HG03354 (cell line): ENCODE measurements around the gene MUC5B.
"Not testable (repeated sequence)": the region's sequence is repeated elsewhere in the genome, so short reads cannot be mapped to it uniquely, and the experiment has no call there.

ENCODE experiments used
- ATAC-seq: cut with Tn5 transposase; IDR thresholded peaks from one replicate; pipeline ENCODE4 v1.9.1; 2021; ENCODE audit warnings: mild to moderate bottlenecking; ENCODE audit not compliant: unreplicated experiment, poor library complexity, severe bottlenecking

Gene MUC5B

GRCh38 chr11:1202154-1202775 is 20.6 kb upstream of the MUC5B start:
- ATAC-seq: no peak

DNA sequence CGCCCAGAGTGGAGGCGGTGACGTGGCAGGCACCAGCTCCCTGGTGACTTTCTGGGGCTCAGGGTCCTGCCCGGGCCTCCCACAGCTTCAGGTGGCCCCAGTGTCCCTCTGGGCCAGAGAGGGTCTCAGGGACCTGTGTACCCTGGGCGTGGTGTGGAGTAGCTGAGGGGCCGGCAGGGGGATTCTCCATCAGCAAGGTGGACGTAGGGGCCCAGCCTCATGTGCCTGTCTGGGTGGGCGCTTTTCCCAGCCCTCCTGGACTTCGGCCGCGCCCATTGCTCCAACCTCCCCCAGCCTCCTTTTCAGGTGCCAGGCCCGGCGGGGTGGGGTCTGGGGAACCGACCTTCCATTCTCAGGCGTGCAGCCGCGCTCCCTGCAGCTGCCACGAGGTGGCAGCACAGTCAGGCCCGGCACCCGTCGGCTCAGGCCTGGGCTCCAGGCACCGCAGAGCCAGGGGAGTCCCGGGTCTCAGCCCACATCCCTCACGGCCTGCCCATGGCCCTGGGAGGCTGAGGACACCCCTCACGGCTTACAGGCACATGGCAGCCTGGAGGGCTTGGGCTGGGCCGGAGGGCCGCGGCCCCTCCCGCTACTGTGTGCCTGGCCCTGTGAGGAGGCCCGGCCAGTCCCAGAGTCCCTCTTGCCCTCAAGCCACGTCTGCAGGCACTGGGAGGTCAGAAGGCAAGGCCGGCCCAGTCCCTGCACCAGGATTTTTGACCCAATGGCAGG is 19.9 kb upstream of the MUC5B start:
- no peak for ATAC-seq

GRCh38 chr11:1203505-1204271 is 19.2 kb upstream of the MUC5B start:
- ATAC-seq: no peak

DNA sequence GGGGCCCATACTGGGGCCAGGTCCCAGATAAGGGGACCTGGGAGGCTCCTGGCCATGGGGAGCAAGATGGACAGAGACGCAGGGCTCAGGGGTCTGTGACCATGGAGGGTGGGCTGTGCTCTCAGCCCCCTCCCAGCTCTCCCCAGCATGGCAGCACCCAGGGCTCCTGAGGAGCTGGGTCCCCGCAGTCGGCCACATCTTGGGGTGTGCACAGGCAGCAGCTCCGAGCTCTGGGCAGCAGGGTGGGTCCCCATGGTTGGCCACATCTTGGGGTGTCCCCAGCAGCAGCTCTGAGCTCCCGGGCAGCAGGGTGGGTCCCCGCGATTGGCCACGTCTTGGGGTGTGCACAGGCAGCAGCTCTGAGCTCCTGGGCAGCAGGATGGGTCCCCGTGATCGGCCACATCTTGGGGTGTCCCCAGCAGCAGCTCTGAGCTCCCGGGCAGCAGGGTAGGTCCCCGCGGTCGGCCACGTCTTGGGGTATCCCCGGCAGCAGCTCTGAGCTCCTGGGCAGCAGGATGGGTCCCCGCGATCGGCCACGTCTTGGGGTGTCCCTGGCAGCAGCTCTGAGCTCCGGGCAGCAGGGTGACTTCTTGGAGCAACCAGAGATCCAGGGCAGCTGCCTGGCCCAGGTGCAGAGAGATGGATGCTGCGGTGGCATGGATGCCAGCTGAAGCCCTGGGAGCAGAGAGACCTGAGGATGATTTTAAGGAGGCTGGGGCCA is 18.3 kb upstream of the MUC5B start:
- ATAC-seq: no peak

GRCh38 chr11:1205121-1205986 is 17.5 kb upstream of the MUC5B start:
- no peak for ATAC-seq

GRCh38 chr11:1205987-1206331 is 16.9 kb upstream of the MUC5B start:
- ATAC-seq: no peak

DNA sequence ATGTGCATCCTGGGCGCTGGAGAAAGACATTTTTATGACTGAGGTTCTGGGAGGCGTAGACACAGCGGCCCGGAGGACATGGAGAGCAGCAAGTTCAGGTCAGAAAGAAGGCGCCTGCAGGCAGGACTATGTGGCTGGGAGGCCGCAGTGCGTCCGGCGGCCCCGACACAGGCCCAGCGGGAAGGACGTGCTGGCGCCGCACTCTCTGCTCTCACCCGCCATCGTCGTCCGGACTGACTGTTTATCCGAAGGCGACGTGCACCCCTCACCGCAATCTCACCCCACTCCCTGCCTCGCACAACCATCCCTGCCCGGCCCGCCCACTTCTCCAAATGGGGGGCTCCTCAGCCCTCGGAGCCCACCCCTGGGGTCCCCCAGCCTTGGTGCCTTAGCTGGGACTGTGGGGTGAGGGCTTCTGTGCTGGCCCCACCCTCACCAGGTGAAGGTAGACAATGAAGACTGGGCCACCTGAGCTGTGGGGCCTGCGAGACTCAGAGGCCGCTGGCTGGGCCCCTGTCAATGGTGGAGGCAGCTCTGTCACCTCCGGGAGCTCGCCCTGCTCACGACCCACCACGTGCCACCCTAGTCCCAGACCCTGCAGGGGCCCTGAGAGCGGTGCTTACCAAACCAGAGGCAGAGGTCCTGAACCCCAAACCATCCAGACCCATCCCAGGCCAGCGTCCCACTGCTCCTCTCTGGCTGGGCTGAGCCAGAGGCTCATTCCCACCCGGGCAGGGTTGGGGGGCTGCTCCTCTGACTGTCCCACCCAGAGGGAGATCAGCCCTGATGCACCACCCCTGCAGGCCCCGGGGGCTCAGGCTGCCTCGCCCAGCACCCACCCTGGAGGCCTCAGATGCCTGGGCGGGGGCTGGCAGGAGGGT is 16.2 kb upstream of the MUC5B start:
- ATAC-seq: no peak

DNA sequence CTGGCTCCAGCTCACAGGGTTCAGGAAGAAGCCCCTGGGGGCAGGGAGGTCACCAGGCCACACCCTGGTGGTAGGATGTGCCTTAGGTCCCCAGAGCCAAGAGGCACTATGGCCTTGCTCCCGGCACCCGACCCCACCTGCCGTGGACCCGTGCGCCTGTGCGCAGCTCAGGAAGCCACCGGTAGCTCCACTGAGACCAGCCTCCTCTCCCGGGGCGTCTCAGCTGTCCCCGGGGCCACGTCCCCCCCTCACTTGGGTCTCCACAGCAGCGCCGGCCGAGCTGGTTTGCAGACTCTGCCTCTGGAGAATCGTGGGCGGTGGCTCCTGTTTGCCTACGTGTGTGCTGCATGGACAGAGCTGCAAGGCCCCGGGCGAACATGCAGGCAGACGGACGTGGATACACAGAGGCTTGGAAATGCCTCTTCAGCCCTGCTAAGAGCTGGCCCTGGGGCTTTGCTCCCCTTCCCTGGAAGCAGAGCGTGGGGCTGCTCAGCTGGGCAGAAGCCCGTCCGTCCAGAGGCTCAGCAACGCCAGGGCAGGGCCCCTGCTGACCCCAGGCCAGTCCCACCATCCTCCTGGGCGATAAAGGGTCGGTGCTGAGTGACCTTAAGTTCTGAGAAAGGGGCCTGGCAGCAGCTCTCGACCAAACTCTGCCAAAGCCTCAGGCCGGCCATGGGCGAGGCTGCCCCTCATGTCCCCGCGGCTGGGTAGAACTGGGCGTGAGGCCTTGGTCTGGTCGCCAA is 15.3 kb upstream of the MUC5B start:
- no peak for ATAC-seq

DNA sequence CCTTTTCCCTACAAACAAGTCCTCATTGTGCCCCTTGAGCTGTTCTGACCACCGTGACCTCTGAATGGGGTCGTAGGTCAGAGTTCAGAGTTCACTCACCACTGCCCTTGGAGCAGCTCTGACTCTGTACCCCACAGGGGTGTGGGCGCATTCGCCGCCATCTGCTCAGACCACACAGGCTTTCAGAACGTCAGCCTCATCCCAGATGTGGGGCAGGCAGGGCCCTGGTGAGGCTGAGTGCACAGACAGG is 14.8 kb upstream of the MUC5B start:
- ATAC-seq: no peak

DNA sequence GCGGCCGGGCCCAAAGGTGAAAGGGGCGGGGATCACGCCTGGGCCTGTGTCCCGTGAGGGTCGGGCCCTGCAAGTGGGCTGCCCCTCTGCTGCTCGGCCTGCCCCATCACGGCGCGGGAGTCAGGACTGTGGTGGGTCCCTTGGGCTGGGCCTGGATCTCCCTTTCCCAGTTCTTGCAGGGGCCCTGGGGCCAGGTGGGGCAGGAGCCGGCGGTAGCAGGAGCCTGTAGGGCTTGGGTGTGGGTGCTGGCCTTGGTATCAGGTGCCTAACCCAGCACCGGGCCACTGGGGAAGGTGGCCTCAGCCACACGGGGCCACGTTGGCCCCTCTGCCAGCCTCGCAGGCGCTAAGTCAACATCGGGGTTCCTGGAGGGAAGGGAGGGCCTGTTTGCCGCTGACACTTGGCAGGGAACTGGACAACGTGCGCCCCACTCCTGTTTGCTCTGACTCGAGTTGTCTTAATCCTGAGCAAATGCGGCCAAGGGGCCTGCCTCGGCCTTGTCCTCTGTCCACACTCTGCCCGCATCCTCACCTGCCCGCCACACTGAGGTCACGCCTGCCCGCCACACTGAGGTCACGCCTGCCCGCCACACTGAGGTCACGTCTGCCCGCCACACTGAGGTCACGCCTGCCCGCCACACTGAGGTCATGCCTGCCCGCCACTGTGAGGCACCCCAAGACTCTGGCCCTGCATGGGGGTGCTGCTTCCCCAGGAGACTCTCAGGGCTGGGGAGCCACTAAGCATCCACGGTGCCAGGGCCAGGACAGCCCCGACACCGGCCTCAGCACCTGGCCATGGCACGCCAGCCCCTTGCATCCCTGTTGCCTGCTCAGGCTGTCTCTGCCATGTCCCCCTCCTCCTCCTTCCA is 14.2 kb upstream of the MUC5B start:
- ATAC-seq: no peak

- no peak for ATAC-seq
Measured at GRCh38 chr11:1209371-1210057, 13.4 kb upstream of the MUC5B start.

DNA sequence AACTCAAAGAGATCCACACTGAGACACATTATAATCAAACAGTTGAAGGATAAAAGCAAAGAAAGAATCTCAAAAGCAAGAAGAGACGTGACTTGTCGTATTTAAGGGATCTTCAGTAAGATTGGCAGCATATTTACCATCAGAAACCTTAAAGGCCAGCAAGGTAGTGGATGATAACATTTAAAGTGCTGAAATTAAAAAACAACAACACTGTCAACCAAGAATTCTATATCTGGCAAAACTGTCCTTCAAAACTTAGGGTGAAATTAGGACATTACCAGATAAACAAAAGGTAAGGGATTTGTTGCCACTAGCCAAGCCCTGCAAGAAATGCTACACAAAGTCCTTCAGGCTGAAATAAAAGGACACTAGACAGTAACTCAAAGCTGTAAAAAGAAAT is 11.0 kb upstream of the MUC5B start:
- no peak for ATAC-seq

- not testable (repeated sequence) for ATAC-seq
Measured at GRCh38 chr11:1215826-1216225, 7.0 kb upstream of the MUC5B start.

- ATAC-seq: no peak
Measured at GRCh38 chr11:1217151-1217550, 5.7 kb upstream of the MUC5B start.

- no peak for ATAC-seq
Measured at GRCh38 chr11:1218256-1218787, 4.5 kb upstream of the MUC5B start.

DNA sequence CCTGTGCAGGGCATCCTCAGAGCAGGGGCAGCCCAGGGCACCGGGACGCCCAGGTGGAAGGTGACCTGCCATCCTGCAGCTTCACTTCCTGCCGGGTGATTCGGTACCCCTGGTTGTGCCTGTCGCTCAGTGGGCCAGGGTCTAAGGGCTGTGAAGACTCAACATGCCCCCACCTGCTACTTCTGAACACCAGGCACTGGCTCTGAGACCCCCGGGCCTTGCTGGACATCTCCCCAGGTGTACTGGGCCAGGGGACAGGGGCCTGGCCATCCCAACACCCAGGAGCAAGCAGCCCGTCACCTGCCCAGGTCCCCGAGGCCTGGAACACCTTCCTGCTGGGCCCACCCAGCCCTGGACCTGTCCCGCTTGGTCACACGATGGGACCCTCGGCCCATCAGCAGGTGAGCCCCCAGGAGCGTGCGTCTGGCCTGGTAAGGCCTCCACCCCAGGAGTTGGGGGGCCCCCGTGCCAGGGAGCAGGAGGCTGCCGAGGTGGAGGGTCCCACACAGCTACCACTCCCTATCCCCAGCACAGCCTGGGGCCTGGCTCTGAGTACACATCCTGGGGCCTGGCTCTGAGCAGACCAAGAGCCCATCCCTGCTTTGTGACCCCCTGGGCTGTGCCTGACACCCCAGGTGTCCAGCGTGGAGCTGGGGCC is 3.9 kb upstream of the MUC5B start:
- ATAC-seq: no peak
